C1 segment of cervical spinal cord (tissue), 14 donors: ENCODE results near the gene ZNF423.

Experiments used
- DNase-seq, 14 donors: peaks; one replicate each; lab custom pipeline; 2025; lab: John Stamatoyannopoulos, UW

The ZNF423 gene

GRCh38 chr16:49826515-49826914, 29.4 kb downstream of the ZNF423 start:
- DNase-seq, result no peak

GRCh38 chr16:49825041-49825440, 30.9 kb downstream of the ZNF423 start:
- DNase-seq, result no peak

- DNase-seq, result no peak
These were observed 31.3 kb downstream of the ZNF423 start for GRCh38 chr16:49824593-49824992.

- DNase-seq, result peak in 4 of 14 donors; percentile 19 to 33 (median 24)
These were observed 33.1 kb downstream of the ZNF423 start for GRCh38 chr16:49822649-49823370.

GRCh38 chr16:49821614-49822282, 34.2 kb downstream of the ZNF423 start:
- no peak for DNase-seq

- DNase-seq, result no peak
These were observed 34.8 kb downstream of the ZNF423 start for GRCh38 chr16:49821156-49821555.

- no peak for DNase-seq
These were observed 38.0 kb downstream of the ZNF423 start for GRCh38 chr16:49817754-49818507.

GRCh38 chr16:49816875-49817274, 39.0 kb downstream of the ZNF423 start:
- no peak for DNase-seq

- DNase-seq, result peak in 9 of 14 donors; percentile 17 to 75 (median 63)
These were observed 44.1 kb downstream of the ZNF423 start for GRCh38 chr16:49811644-49812334.

- DNase-seq, result no peak
These were observed 45.1 kb downstream of the ZNF423 start for GRCh38 chr16:49810831-49811230.

GRCh38 chr16:49809561-49809960, 46.4 kb downstream of the ZNF423 start:
- no peak for DNase-seq

- no peak for DNase-seq
These were observed 46.9 kb downstream of the ZNF423 start for GRCh38 chr16:49809062-49809461.

GRCh38 chr16:49806446-49806845, 49.5 kb downstream of the ZNF423 start:
- no peak for DNase-seq

GRCh38 chr16:49801290-49801689, 54.6 kb downstream of the ZNF423 start:
- DNase-seq, result no peak

- peak in 1 of 14 donors; percentile 17 for DNase-seq
These were observed 55.0 kb downstream of the ZNF423 start for GRCh38 chr16:49800876-49801275.

- DNase-seq, result no peak
These were observed 55.5 kb downstream of the ZNF423 start for GRCh38 chr16:49800441-49800840.

GRCh38 chr16:49799172-49799571, 56.7 kb downstream of the ZNF423 start:
- DNase-seq, result no peak

- no peak for DNase-seq
These were observed 60.4 kb downstream of the ZNF423 start for GRCh38 chr16:49795513-49795912.

GRCh38 chr16:49793244-49793643, 62.7 kb downstream of the ZNF423 start:
- no peak for DNase-seq

- no peak for DNase-seq
These were observed 66.3 kb downstream of the ZNF423 start for GRCh38 chr16:49789616-49790015.

- DNase-seq, result no peak
These were observed 66.9 kb downstream of the ZNF423 start for GRCh38 chr16:49788986-49789385.

- DNase-seq, result peak in 8 of 14 donors; percentile 9 to 62 (median 39)
These were observed 67.3 kb downstream of the ZNF423 start for GRCh38 chr16:49788572-49788971.
